Measurements from ENCODE around the gene SLC25A53.

DNA sequence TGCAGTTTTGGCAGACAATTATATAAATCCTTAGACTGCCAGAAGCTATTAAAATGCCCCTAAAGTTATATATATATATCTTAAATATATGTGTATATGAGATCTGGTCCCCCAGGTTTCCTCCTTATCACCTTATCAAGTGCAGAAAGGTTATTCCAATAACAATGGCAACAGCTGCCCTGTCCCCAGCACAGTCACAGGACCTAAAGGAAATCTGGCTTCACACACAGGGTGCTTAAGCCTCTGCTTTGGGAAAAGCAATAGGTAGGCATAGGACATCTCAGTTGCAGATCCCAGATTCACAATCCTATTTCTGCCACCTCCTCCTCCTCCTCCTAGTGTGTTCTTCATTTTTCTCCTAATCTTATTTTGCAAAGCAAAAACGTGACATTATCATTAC is 5.8 kb downstream of the SLC25A53 start:
- TF ChIP-seq, protein P1, sequence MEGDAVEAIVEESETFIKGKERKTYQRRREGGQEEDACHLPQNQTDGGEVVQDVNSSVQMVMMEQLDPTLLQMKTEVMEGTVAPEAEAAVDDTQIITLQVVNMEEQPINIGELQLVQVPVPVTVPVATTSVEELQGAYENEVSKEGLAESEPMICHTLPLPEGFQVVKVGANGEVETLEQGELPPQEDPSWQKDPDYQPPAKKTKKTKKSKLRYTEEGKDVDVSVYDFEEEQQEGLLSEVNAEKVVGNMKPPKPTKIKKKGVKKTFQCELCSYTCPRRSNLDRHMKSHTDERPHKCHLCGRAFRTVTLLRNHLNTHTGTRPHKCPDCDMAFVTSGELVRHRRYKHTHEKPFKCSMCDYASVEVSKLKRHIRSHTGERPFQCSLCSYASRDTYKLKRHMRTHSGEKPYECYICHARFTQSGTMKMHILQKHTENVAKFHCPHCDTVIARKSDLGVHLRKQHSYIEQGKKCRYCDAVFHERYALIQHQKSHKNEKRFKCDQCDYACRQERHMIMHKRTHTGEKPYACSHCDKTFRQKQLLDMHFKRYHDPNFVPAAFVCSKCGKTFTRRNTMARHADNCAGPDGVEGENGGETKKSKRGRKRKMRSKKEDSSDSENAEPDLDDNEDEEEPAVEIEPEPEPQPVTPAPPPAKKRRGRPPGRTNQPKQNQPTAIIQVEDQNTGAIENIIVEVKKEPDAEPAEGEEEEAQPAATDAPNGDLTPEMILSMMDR (IDR thresholded peaks at IDR 0.05; ENCODE audit: insufficient read depth, low read length, poor library complexity, severe bottlenecking) = no peak
- no peak for TF ChIP-seq EZH2phosphoT487 (conservative IDR thresholded peaks at IDR 0.05; ENCODE audit: low read length)
